GM18511 (cell line): Measurements from ENCODE around the gene ZDHHC14.
"Not testable (repeated sequence)": the region's sequence is repeated elsewhere in the genome, so short reads cannot be mapped to it uniquely, and the experiment has no call there.

Experiments
- ATAC-seq: cut with Tn5 transposase; IDR thresholded peaks from one replicate; pipeline ENCODE4 v1.9.1; 2021; ENCODE audit warnings: mild to moderate bottlenecking, moderate library complexity; ENCODE audit not compliant: unreplicated experiment

Gene ZDHHC14

GRCh38 chr6:157548635-157549467 lies 167.9 kb downstream of the ZDHHC14 start:
- no peak for ATAC-seq

GRCh38 chr6:157549468-157549745 lies 168.4 kb downstream of the ZDHHC14 start:
- ATAC-seq: no peak

GRCh38 chr6:157550114-157550989 lies 169.4 kb downstream of the ZDHHC14 start:
- ATAC-seq: peak; percentile 75

- ATAC-seq: no peak
Observed at GRCh38 chr6:157551041-157551832, 170.2 kb downstream of the ZDHHC14 start.

- no peak for ATAC-seq
Observed at GRCh38 chr6:157552081-157552747, 171.2 kb downstream of the ZDHHC14 start.

GRCh38 chr6:157552820-157553485 lies 172.0 kb downstream of the ZDHHC14 start:
- no peak for ATAC-seq

GRCh38 chr6:157554747-157555146 lies 173.8 kb downstream of the ZDHHC14 start:
- no peak for ATAC-seq

GRCh38 chr6:157555455-157556143 lies 174.6 kb downstream of the ZDHHC14 start:
- no peak for ATAC-seq

GRCh38 chr6:157556144-157556645 lies 175.2 kb downstream of the ZDHHC14 start:
- ATAC-seq: no peak

- ATAC-seq: peak; percentile 1
Observed at GRCh38 chr6:157556671-157557430, 175.9 kb downstream of the ZDHHC14 start.

- ATAC-seq: peak; percentile 44
Observed at GRCh38 chr6:157557559-157557958, 176.6 kb downstream of the ZDHHC14 start.

GRCh38 chr6:157558049-157558448 lies 177.1 kb downstream of the ZDHHC14 start:
- ATAC-seq: no peak

GRCh38 chr6:157558487-157559200 lies 177.7 kb downstream of the ZDHHC14 start:
- ATAC-seq: no peak

- ATAC-seq: no peak
Observed at GRCh38 chr6:157559201-157559756, 178.3 kb downstream of the ZDHHC14 start.

GRCh38 chr6:157560063-157560462 lies 179.1 kb downstream of the ZDHHC14 start:
- ATAC-seq: not testable (repeated sequence)

- ATAC-seq: no peak
Observed at GRCh38 chr6:157560691-157561413, 179.9 kb downstream of the ZDHHC14 start.

GRCh38 chr6:157561414-157561790 lies 180.4 kb downstream of the ZDHHC14 start:
- ATAC-seq: peak; percentile 31
